Measurements from ENCODE around the gene IRF8.

IRF8 gene

GRCh38 chr16:85926370-85926769 lies 27.4 kb downstream of the IRF8 start:
- TF ChIP-seq POLR2AphosphoS5 (IDR thresholded peaks at IDR 0.05; ENCODE audit: low read depth, low read length), result no peak
- no peak for TF ChIP-seq FOXP2 (optimal IDR thresholded peaks at IDR 0.05; ENCODE audit: borderline replicate concordance, extremely low read depth, extremely low read length, insufficient read depth)
- no peak for TF ChIP-seq SIN3A (IDR thresholded peaks at IDR 0.05; ENCODE audit: borderline replicate concordance, insufficient read depth, low read length)
- no peak for TF ChIP-seq REST (IDR thresholded peaks at IDR 0.05; ENCODE audit: insufficient read depth in 1 of 2, low read depth in 2 of 2, low read length in 2 of 2)
- TF ChIP-seq TAF1 (IDR thresholded peaks at IDR 0.05; ENCODE audit: borderline replicate concordance, insufficient read depth, low read length), result no peak

GRCh38 chr16:85927371-85927770 lies 28.4 kb downstream of the IRF8 start:
- TF ChIP-seq SIN3A (IDR thresholded peaks at IDR 0.05; ENCODE audit: borderline replicate concordance, insufficient read depth, low read length), result no peak
- no peak for TF ChIP-seq TAF1 (IDR thresholded peaks at IDR 0.05; ENCODE audit: borderline replicate concordance, insufficient read depth, low read length)

- no peak for TF ChIP-seq REST (IDR thresholded peaks at IDR 0.05; ENCODE audit: insufficient read depth in 1 of 2, low read depth in 2 of 2, low read length in 2 of 2)
- no peak for TF ChIP-seq SIN3A (IDR thresholded peaks at IDR 0.05; ENCODE audit: borderline replicate concordance, insufficient read depth, low read length)
- TF ChIP-seq TAF1 (IDR thresholded peaks at IDR 0.05; ENCODE audit: borderline replicate concordance, insufficient read depth, low read length), result no peak
- TF ChIP-seq POLR2AphosphoS5 (IDR thresholded peaks at IDR 0.05; ENCODE audit: low read depth, low read length), result no peak
- no peak for TF ChIP-seq FOXP2 (optimal IDR thresholded peaks at IDR 0.05; ENCODE audit: borderline replicate concordance, extremely low read depth, extremely low read length, insufficient read depth)
Observed at GRCh38 chr16:85927959-85928358, 29.0 kb downstream of the IRF8 start.

GRCh38 chr16:85928401-85928820 lies 29.4 kb downstream of the IRF8 start:
- TF ChIP-seq FOXP2 (optimal IDR thresholded peaks at IDR 0.05; ENCODE audit: borderline replicate concordance, extremely low read depth, extremely low read length, insufficient read depth) (no peak), REST (IDR thresholded peaks at IDR 0.05; ENCODE audit: insufficient read depth in 1 of 2, low read depth in 2 of 2, low read length in 2 of 2) (no peak), TAF1 (IDR thresholded peaks at IDR 0.05; ENCODE audit: borderline replicate concordance, insufficient read depth, low read length) (no peak), POLR2AphosphoS5 (IDR thresholded peaks at IDR 0.05; ENCODE audit: low read depth, low read length) (no peak), SIN3A (IDR thresholded peaks at IDR 0.05; ENCODE audit: borderline replicate concordance, insufficient read depth, low read length) (no peak)

GRCh38 chr16:85929259-85929721 lies 30.3 kb downstream of the IRF8 start:
- TF ChIP-seq REST (IDR thresholded peaks at IDR 0.05; ENCODE audit: insufficient read depth in 1 of 2, low read depth in 2 of 2, low read length in 2 of 2) (no peak), SIN3A (IDR thresholded peaks at IDR 0.05; ENCODE audit: borderline replicate concordance, insufficient read depth, low read length) (no peak), POLR2AphosphoS5 (IDR thresholded peaks at IDR 0.05; ENCODE audit: low read depth, low read length) (no peak), TAF1 (IDR thresholded peaks at IDR 0.05; ENCODE audit: borderline replicate concordance, insufficient read depth, low read length) (no peak), FOXP2 (optimal IDR thresholded peaks at IDR 0.05; ENCODE audit: borderline replicate concordance, extremely low read depth, extremely low read length, insufficient read depth) (no peak)
